Fibroblast of villous mesenchyme (primary cell): ENCODE data around the gene BAIAP2. TPM values are rescaled to one million over a fixed set of nuclear protein-coding genes. Genes with fewer than 3 reads are reported as not detected.
"Not testable (repeated sequence)": the region's sequence is repeated elsewhere in the genome, so short reads cannot be mapped to it uniquely, and the experiment has no call there.

ENCODE experiments used
- DNase-seq: peaks from one replicate; pipeline ENCODE4 v3.0.0-alpha.2; 2010; ENCODE audit warnings: low read depth
- H3K4me3 ChIP-seq: 2 replicates; pipeline ENCODE4 v1.5.1; 2011; ENCODE audit warnings: low read depth, mild to moderate bottlenecking, low read length
- CTCF ChIP-seq: IDR thresholded peaks from 2 replicates; pipeline ENCODE4 v1.5.1; 2012; ENCODE audit warnings: low read depth, mild to moderate bottlenecking, low read length; ENCODE audit not compliant: insufficient read depth
- total RNA-seq: library from RNA; depleted of rRNA; stranded (reverse); fragments of >200 nt; gene quantifications from 2 replicates; pipeline ENCODE4 v1.2.3, GENCODE V29; 2012

Gene BAIAP2
- total RNA-seq, 1 donor: 25.0 TPM

- DNase-seq: no peak
These were observed 108.9 kb downstream of the BAIAP2 start for GRCh38 chr17:81143717-81144422.

GRCh38 chr17:81144423-81144781 lies 109.5 kb downstream of the BAIAP2 start:
- no peak for DNase-seq
- TF ChIP-seq CTCF: no peak

More at GRCh38 chr17:81143717-81144422, 108.9 kb downstream of the BAIAP2 start:
- no peak overlapping the region for H3K4me3 ChIP-seq
- TF ChIP-seq CTCF: no peak

GRCh38 chr17:81146208-81146607 lies 111.3 kb downstream of the BAIAP2 start:
- DNase-seq, H3K4me3 ChIP-seq: not testable (repeated sequence)

More at GRCh38 chr17:81144423-81144781, 109.5 kb downstream of the BAIAP2 start:
- H3K4me3 ChIP-seq: no peak overlapping the region

GRCh38 chr17:81147701-81148100 lies 112.8 kb downstream of the BAIAP2 start:
- H3K4me3 ChIP-seq: no peak overlapping the region
- no peak for DNase-seq
- TF ChIP-seq CTCF: no peak

GRCh38 chr17:81148571-81148970 lies 113.6 kb downstream of the BAIAP2 start:
- no peak for TF ChIP-seq CTCF
- no peak for DNase-seq
- no peak overlapping the region for H3K4me3 ChIP-seq

- DNase-seq: no peak
- no peak overlapping the region for H3K4me3 ChIP-seq
- no peak for TF ChIP-seq CTCF
These were observed 114.1 kb downstream of the BAIAP2 start for GRCh38 chr17:81148986-81149533.

- DNase-seq: no peak
- no peak overlapping the region for H3K4me3 ChIP-seq
- no peak for TF ChIP-seq CTCF
These were observed 115.6 kb downstream of the BAIAP2 start for GRCh38 chr17:81150377-81151077.
